MM.1S (cell line): ENCODE data around the gene HJURP.

ENCODE experiments used
- CTCF ChIP-seq: fragments of 300-600 bp; sonication (generic); IDR thresholded peaks from 2 replicates; pipeline ENCODE4 v1.5.1; 2016; ENCODE audit warnings: antibody characterized with exemption, low read length, mixed read lengths
- EZH2phosphoT487 ChIP-seq: fragments of 300-600 bp; sonication (generic); IDR thresholded peaks from 2 replicates; pipeline ENCODE4 v1.6.1; 2018; ENCODE audit warnings: antibody characterized with exemption, low read length

- TF ChIP-seq CTCF (no peak), EZH2phosphoT487 (no peak)
Observed at GRCh38 chr2:233811732-233812131, 42.6 kb downstream of the HJURP start.
